Stimulated activated naive CD4-positive, alpha-beta T cell (primary cell): Measurements from ENCODE around the gene RAB1B.
"Not testable (repeated sequence)": the region's sequence is repeated elsewhere in the genome, so short reads cannot be mapped to it uniquely, and the experiment has no call there.

Experiments used
- DNase-seq, 6 experiments: peaks; one replicate each; lab custom pipeline; 2025; lab: John Stamatoyannopoulos, UW

RAB1B gene

GRCh38 chr11:66267379-66268243, 828 bp upstream of the RAB1B start:
- peak; percentile 69 to 87 (median 84) for DNase-seq

- DNase-seq, result peak in 1 of 6 experiments; percentile 34
These were observed 790 bp downstream of the RAB1B start for GRCh38 chr11:66268952-66269905.

GRCh38 chr11:66271816-66272215, 3.4 kb downstream of the RAB1B start:
- DNase-seq, result no peak

GRCh38 chr11:66272596-66272995, 4.2 kb downstream of the RAB1B start:
- no peak for DNase-seq

- DNase-seq, result no peak
These were observed 5.8 kb downstream of the RAB1B start for GRCh38 chr11:66274219-66274618.

- no peak for DNase-seq
These were observed 7.0 kb downstream of the RAB1B start for GRCh38 chr11:66275396-66275795.

- no peak for DNase-seq
These were observed 7.7 kb downstream of the RAB1B start for GRCh38 chr11:66275984-66276612.

GRCh38 chr11:66276619-66277018, 8.2 kb downstream of the RAB1B start:
- not testable (repeated sequence) for DNase-seq

GRCh38 chr11:66277064-66277463, 8.6 kb downstream of the RAB1B start:
- DNase-seq, result not testable (repeated sequence)

- DNase-seq, result peak; percentile 30 to 59 (median 44)
These were observed 9.3 kb downstream of the RAB1B start, which contains the start of gene CNIH2 for GRCh38 chr11:66277471-66278362. TSS of gene CNIH2 (plus strand) at chr11:66278175. CDS start at chr11:66278457, 282 bp downstream.

- DNase-seq, result peak in 3 of 6 experiments; percentile 36 to 51 (median 37)
These were observed 10.1 kb downstream of the RAB1B start for GRCh38 chr11:66278363-66279091.

- DNase-seq, result no peak
These were observed 10.8 kb downstream of the RAB1B start for GRCh38 chr11:66279092-66279734.

GRCh38 chr11:66280428-66280827, 12.0 kb downstream of the RAB1B start:
- no peak for DNase-seq

- no peak for DNase-seq
These were observed 12.6 kb downstream of the RAB1B start for GRCh38 chr11:66281001-66281400.

GRCh38 chr11:66281776-66282467, 13.5 kb downstream of the RAB1B start:
- DNase-seq, result no peak

- peak; percentile 95 to 100 (median 98) for DNase-seq
These were observed 14.3 kb downstream of the RAB1B start for GRCh38 chr11:66282468-66283455.

GRCh38 chr11:66283461-66284105, 15.1 kb downstream of the RAB1B start:
- DNase-seq, result no peak
